ENCODE measurements around the gene PLOD2. TPM values are rescaled to one million over a fixed set of nuclear protein-coding genes. Genes with fewer than 3 reads are reported as not detected.

The PLOD2 gene
- total and polyA plus RNA-seq, 3 experiments from 2014 or later: 0.18 to 0.35 TPM; not detected in 1

DNA sequence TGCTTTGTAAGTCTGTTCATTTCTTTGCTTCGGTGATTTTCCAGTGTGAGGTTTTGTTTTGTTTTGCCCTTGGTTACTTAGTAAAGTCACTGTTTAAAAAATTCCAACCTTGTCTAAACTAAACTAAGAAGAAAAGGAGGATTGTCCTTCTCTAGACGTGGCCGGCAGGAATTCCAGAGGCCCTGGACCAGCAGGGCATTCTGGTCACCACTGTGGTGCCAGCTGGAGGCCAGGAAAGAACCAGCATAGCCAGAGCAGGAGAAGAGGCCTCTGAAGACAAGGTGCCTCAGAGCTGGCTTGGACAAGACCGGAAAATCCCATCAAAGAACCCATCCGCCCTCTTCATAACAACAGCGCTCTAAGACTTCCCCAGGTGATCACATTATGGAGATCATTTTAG, 8.2 kb downstream of the PLOD2 start:
- no peaks in the 10 kb centered on the region for H3K27me3 ChIP-seq (ENCODE audit: insufficient read depth, low read length, poor library complexity, severe bottlenecking)
- H3K27me3 Mint-ChIP-seq: peaks cover 0 to 5% of the 10 kb centered on the region in 2 donors
- POLR2A ChIA-PET: no interaction called here
- no peak overlapping the region for H3K27ac ChIP-seq (ENCODE audit: low read depth, low read length)
- H3K27ac Mint-ChIP-seq: no peak overlapping the region
- no peak overlapping the region for H3K4me3 Mint-ChIP-seq
- H3K9me3 ChIP-seq (ENCODE audit: low read length): no peaks in the 10 kb centered on the region
- no peaks in the 10 kb centered on the region for H3K4me1 ChIP-seq (ENCODE audit: insufficient read depth, low read length)
- no peaks in the 10 kb centered on the region for H3K4me1 Mint-ChIP-seq
- H3K9me3 Mint-ChIP-seq: no peaks in the 10 kb centered on the region
- no peak overlapping the region for H3K4me3 ChIP-seq (ENCODE audit: low read length)
- CTCF ChIA-PET: no interaction called here
- no peaks in the 10 kb centered on the region for H3K36me3 Mint-ChIP-seq
- no peak for DNase-seq
- H3K36me3 ChIP-seq (ENCODE audit: insufficient read depth, low read length): no peaks in the 10 kb centered on the region

DNA sequence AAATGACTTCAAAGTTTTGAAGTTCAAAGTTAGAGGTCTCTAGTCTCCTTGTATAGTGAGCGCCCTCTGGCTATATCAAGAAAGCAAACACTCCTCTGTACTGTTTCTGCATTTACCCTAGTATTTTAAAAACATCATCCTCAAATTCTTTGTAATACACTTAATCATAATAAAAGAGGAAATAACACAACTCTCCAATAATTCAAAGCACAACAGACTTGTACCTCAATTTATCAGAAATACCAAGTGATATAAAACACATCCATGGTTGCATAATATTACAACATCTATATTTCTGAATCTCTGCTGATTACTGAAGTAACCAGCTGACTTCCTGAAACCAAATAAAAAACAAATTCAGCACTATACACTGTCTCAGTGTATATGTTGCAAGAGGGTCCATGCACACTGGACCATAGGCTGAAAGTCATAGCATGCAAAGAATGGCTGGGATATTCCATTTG, 12.5 kb downstream of the PLOD2 start:
- POLR2A ChIA-PET: no interaction called here

GRCh38 chr3:146145642-146146041, 15.3 kb downstream of the PLOD2 start:
- Mint-ChIP-seq H3K4me1 (no peaks in the 10 kb centered on the region), H3K27me3 (no peaks in the 10 kb centered on the region), H3K36me3 (no peaks in the 10 kb centered on the region), H3K4me3 (no peak overlapping the region), H3K27ac (no peak overlapping the region), H3K9me3 (no peaks in the 10 kb centered on the region)
- ChIA-PET POLR2A (no interaction called here), CTCF (no interaction called here)
- no peak overlapping the region for H3K27ac ChIP-seq (ENCODE audit: low read depth, low read length)
- no peaks in the 10 kb centered on the region for H3K36me3 ChIP-seq (ENCODE audit: insufficient read depth, low read length)
- no peak overlapping the region for H3K4me3 ChIP-seq (ENCODE audit: low read length)
- no peaks in the 10 kb centered on the region for H3K4me1 ChIP-seq (ENCODE audit: insufficient read depth, low read length)
- DNase-seq: no peak
- H3K9me3 ChIP-seq (ENCODE audit: low read length): no peaks in the 10 kb centered on the region
- H3K27me3 ChIP-seq (ENCODE audit: insufficient read depth, low read length, poor library complexity, severe bottlenecking): no peaks in the 10 kb centered on the region

More for the DNA sequence above, 12.5 kb downstream of the PLOD2 start:
- Mint-ChIP-seq H3K9me3 (no peaks in the 10 kb centered on the region), H3K27ac (no peak overlapping the region), H3K4me3 (no peak overlapping the region), H3K4me1 (no peaks in the 10 kb centered on the region), H3K27me3 (no peaks in the 10 kb centered on the region), H3K36me3 (no peaks in the 10 kb centered on the region)
- CTCF ChIA-PET: no interaction called here
- Histone ChIP-seq H3K4me3 (ENCODE audit: low read length) (no peak overlapping the region), H3K27ac (ENCODE audit: low read depth, low read length) (no peak overlapping the region), H3K9me3 (ENCODE audit: low read length) (no peaks in the 10 kb centered on the region), H3K27me3 (ENCODE audit: insufficient read depth, low read length, poor library complexity, severe bottlenecking) (no peaks in the 10 kb centered on the region), H3K36me3 (ENCODE audit: insufficient read depth, low read length) (no peaks in the 10 kb centered on the region), H3K4me1 (ENCODE audit: insufficient read depth, low read length) (no peaks in the 10 kb centered on the region)
- DNase-seq: no peak

GRCh38 chr3:146142757-146143156, 18.2 kb downstream of the PLOD2 start:
- POLR2A ChIA-PET: no interaction called here
- no peaks in the 10 kb centered on the region for H3K36me3 ChIP-seq (ENCODE audit: insufficient read depth, low read length)

GRCh38 chr3:146139586-146140110, 21.3 kb downstream of the PLOD2 start:
- H3K36me3 Mint-ChIP-seq: no peaks in the 10 kb centered on the region
- Histone ChIP-seq H3K4me1 (ENCODE audit: insufficient read depth, low read length) (no peaks in the 10 kb centered on the region), H3K4me3 (ENCODE audit: low read length) (no peak overlapping the region), H3K9me3 (ENCODE audit: low read length) (no peaks in the 10 kb centered on the region), H3K27ac (ENCODE audit: low read depth, low read length) (no peak overlapping the region), H3K36me3 (ENCODE audit: insufficient read depth, low read length) (no peaks in the 10 kb centered on the region), H3K27me3 (ENCODE audit: insufficient read depth, low read length, poor library complexity, severe bottlenecking) (no peaks in the 10 kb centered on the region)
- no peak for DNase-seq
- ChIA-PET POLR2A (no interaction called here), CTCF (no interaction called here)
- H3K4me1 Mint-ChIP-seq: no peaks in the 10 kb centered on the region
- H3K9me3 Mint-ChIP-seq: no peaks in the 10 kb centered on the region
- no peak overlapping the region for H3K4me3 Mint-ChIP-seq
- no peak overlapping the region for H3K27ac Mint-ChIP-seq
- no peaks in the 10 kb centered on the region for H3K27me3 Mint-ChIP-seq

More at GRCh38 chr3:146142757-146143156, 18.2 kb downstream of the PLOD2 start:
- no peaks in the 10 kb centered on the region for H3K27me3 ChIP-seq (ENCODE audit: insufficient read depth, low read length, poor library complexity, severe bottlenecking)
- Mint-ChIP-seq H3K27me3 (no peaks in the 10 kb centered on the region), H3K4me1 (no peaks in the 10 kb centered on the region), H3K36me3 (no peaks in the 10 kb centered on the region), H3K9me3 (no peaks in the 10 kb centered on the region), H3K27ac (no peak overlapping the region), H3K4me3 (no peak overlapping the region)
- H3K27ac ChIP-seq (ENCODE audit: low read depth, low read length): no peak overlapping the region
- H3K4me1 ChIP-seq (ENCODE audit: insufficient read depth, low read length): no peaks in the 10 kb centered on the region
- CTCF ChIA-PET: no interaction called here
- no peaks in the 10 kb centered on the region for H3K9me3 ChIP-seq (ENCODE audit: low read length)
- no peak overlapping the region for H3K4me3 ChIP-seq (ENCODE audit: low read length)
- DNase-seq: no peak

- no peak for DNase-seq
- Histone ChIP-seq H3K36me3 (ENCODE audit: insufficient read depth, low read length) (no peaks in the 10 kb centered on the region), H3K4me3 (ENCODE audit: low read length) (no peak overlapping the region), H3K4me1 (ENCODE audit: insufficient read depth, low read length) (no peaks in the 10 kb centered on the region), H3K27me3 (ENCODE audit: insufficient read depth, low read length, poor library complexity, severe bottlenecking) (no peaks in the 10 kb centered on the region), H3K27ac (ENCODE audit: low read depth, low read length) (no peak overlapping the region), H3K9me3 (ENCODE audit: low read length) (no peaks in the 10 kb centered on the region)
- ChIA-PET CTCF (interaction anchor here (0.8 kb wide), 1 partner anchor 13 kb away, joined by 3 read pairs; no protein-coding TSS in a partner anchor), POLR2A (no interaction called here)
- no peaks in the 10 kb centered on the region for H3K27me3 Mint-ChIP-seq
- H3K4me3 Mint-ChIP-seq: no peak overlapping the region
- H3K36me3 Mint-ChIP-seq: no peaks in the 10 kb centered on the region
- H3K4me1 Mint-ChIP-seq: no peaks in the 10 kb centered on the region
- no peak overlapping the region for H3K27ac Mint-ChIP-seq
- no peaks in the 10 kb centered on the region for H3K9me3 Mint-ChIP-seq
These were observed 22.1 kb downstream of the PLOD2 start for GRCh38 chr3:146138902-146139301.

DNA sequence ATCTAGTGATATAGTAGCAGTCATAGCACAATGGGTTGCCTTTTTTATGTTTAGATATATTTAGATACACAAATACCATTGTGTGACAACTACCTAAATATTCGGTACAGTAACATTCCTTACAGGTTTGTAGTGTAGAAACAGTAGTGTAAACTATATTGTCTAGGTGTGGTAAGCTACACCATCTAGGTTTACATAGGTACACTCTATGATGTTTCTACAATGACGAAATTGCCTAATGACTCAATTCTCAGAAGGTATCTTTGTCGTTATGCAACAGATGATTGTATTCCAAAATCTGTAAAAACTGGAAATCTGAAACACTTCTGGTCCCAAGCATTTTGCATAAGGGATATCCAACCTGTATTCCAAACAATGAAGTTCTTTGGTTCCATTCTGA, 24.3 kb downstream of the PLOD2 start:
- no peaks in the 10 kb centered on the region for H3K9me3 ChIP-seq (ENCODE audit: low read length)
- no peak overlapping the region for H3K4me3 ChIP-seq (ENCODE audit: low read length)
- ChIA-PET POLR2A (no interaction called here), CTCF (no interaction called here)
- H3K4me1 ChIP-seq (ENCODE audit: insufficient read depth, low read length): no peaks in the 10 kb centered on the region
- H3K27me3 ChIP-seq (ENCODE audit: insufficient read depth, low read length, poor library complexity, severe bottlenecking): no peaks in the 10 kb centered on the region
- Mint-ChIP-seq H3K36me3 (no peaks in the 10 kb centered on the region), H3K9me3 (no peaks in the 10 kb centered on the region), H3K27ac (no peak overlapping the region), H3K27me3 (no peaks in the 10 kb centered on the region), H3K4me1 (no peaks in the 10 kb centered on the region), H3K4me3 (no peak overlapping the region)
- no peak for DNase-seq
- H3K36me3 ChIP-seq (ENCODE audit: insufficient read depth, low read length): no peaks in the 10 kb centered on the region
- no peak overlapping the region for H3K27ac ChIP-seq (ENCODE audit: low read depth, low read length)

DNA sequence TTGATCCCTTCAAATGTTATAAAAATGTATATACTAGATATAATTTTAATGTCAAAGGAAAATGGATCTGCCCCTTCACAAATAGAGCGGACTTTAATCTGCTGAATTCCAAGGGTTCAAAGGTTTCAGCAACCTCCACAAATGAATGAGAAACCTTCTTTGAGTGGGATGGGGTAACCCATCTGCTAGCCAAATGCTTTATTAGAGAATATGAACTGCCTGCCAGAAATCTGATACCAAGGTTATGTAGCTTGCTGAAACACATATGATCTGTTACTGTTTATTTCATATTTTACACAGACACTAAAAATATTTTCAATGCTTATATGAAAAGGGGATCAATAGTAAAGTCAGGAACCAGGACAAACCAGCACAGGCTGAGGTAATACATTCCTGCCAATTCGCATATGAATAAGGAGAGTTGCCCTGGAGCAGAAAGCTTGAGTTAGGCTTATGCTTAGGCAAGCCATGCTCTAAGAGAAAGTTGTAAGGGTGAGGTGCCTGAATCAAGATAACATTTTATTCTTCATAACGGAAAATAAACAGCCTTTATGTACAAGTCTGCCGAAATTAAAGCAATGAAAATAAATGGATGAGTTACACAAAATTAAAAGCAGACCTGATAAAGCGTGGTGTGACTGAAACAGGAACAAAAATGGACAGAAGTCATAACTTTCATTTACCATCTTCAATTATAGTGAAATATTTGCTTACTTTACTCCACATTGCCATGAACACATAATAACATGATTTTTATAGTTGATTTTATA, 26.5 kb downstream of the PLOD2 start:
- no peak for DNase-seq
- Histone ChIP-seq H3K4me3 (ENCODE audit: low read length) (no peak overlapping the region), H3K36me3 (ENCODE audit: insufficient read depth, low read length) (no peaks in the 10 kb centered on the region), H3K27me3 (ENCODE audit: insufficient read depth, low read length, poor library complexity, severe bottlenecking) (no peaks in the 10 kb centered on the region), H3K4me1 (ENCODE audit: insufficient read depth, low read length) (no peaks in the 10 kb centered on the region), H3K9me3 (ENCODE audit: low read length) (no peaks in the 10 kb centered on the region), H3K27ac (ENCODE audit: low read depth, low read length) (no peak overlapping the region)
- Mint-ChIP-seq H3K36me3 (no peaks in the 10 kb centered on the region), H3K9me3 (no peaks in the 10 kb centered on the region), H3K27me3 (no peaks in the 10 kb centered on the region), H3K4me1 (no peaks in the 10 kb centered on the region), H3K4me3 (no peak overlapping the region), H3K27ac (no peak overlapping the region)
- ChIA-PET CTCF (no interaction called here), POLR2A (no interaction called here)
